Stimulated activated CD4-positive, alpha-beta T cell treated with anti-CD3 and anti-CD28 coated beads, Interleukin-4, amount 100 ng/mL, for 4 hours (primary cell): ENCODE data around the gene DAB2IP.
"Not testable (repeated sequence)": the region's sequence is repeated elsewhere in the genome, so short reads cannot be mapped to it uniquely, and the experiment has no call there.

Source experiments
- DNase-seq, 2 experiments: peaks; one replicate each; pipeline ENCODE4 v3.0.0-alpha.2; 2020

Gene DAB2IP

DNA sequence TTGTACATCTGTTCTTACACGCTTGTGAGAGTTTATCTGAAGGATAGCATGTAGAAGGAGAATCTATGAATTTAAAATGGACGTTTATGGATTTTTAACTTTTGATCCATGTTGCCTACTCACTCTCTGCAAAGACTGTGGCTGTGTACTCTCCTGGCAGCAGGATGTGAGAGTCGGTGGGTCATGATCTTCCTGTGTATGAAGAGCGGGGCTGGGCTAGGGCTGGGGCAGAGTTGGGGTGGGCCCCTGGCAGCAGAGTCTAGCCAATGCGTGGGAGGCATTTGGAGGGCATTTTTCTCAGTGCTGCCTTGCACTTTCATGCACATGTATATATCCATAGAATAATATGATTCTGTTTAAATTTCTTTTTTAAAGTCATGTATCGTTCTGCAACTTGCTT is 24.0 kb upstream of the DAB2IP start:
- DNase-seq, result no peak

DNA sequence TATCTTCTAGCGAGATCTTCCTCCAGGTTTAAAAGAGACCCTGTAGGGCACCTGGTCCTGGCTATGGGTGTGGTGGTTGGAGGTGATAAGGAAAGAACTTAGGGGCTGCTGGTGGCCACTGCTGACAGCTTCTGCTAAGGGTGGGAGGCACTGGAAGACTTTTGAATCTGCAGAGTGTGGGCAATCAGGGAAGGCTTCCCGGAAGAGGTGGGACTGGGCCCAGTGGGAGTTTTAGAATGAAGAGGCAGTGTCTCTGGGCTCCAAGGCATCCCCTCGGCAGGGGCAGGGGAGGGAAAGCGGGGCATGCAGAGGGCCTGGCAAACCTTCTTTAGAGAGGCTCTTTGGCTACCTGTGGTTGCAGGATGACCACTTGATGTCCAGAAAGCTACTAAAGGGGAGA is 23.0 kb upstream of the DAB2IP start:
- no peak for DNase-seq

DNA sequence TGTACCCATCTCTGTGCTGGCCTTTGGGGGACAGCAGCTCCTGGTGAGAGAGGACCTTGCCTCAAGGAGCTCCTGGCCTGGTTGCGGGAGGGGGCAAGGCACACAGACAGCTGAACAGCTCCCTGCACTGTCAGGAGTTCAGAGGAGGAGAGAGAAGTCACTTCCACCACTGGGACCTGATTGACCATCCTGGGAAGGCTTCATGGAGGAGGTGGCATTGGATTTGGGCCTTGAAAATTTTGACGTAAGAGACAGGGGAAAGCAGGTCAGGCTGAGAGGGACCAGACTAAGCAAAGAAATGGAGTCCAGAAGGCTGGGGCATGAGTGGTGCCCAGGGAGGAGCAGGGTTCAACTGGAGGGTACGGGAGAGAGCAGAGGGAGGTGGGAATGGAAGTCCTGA is 20.3 kb upstream of the DAB2IP start:
- no peak for DNase-seq

DNA sequence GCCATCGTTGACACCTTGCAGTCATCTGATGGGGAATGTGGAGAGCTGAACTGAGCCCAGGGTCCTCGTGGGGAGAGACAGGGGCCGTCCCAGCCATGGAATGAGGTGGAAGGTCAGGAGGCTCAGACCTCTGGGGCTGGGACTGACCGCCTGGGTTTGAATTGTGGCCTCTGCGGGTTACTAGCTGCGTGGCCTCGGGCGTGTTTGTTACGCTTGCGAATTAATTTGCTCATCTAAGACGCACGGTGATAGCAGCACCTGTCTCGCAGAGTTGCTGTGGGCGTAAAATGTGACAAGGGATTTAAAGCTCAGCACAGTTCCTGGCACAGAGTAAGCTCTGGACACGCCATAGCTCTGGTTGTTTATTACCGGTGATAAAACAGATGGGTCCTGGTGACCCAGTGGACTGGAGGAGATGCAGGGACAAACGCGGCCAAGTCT is 19.4 kb upstream of the DAB2IP start:
- no peak for DNase-seq

DNA sequence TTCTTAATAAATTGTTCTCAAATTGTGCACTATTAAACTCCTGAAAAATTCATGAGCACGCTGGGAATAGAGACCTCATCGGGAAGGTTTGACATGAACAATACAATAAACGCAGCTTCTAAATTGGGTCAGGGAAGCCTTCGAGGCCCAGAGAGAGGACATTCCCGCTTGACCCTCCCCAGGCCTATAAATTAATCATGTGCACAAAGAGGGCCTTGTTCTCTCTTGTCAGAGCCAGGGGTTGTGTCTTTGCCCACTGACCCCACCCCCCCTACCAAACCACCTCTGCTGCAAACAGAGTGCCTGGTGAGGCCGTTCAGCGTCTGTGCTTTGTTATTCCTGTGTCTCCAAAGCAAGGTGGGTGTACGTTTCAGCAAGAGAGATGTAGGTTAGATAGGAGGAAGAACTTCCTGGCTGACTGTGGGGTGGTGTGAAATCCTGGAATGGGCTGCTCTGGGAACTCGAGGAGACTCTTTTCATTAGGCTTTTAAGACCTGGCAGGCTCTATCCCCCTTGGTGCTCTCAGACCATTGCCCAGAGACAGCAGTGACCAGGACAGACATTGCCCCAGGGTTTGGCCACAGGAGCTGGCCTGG is 18.2 kb upstream of the DAB2IP start:
- DNase-seq, result no peak

DNA sequence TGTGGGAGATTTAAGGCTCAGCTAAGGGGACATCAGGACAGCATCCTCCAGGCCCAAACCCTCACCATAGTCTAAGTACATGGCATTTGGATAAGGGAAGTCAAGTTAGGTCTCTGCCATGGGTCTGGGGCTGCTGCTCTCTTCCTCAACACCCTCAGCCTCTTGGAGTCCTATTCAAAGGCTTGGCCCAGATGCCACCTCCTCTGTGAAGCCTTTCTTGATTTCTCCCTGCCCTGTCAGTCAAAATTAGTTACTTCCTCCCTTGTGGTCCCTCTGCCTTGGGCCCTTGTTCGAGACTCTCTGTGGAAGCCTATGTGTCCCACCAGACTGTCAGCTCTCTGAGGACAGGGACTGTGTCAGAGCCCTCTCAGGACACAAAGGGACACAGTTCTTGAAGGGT is 17.7 kb upstream of the DAB2IP start:
- DNase-seq, result no peak

DNA sequence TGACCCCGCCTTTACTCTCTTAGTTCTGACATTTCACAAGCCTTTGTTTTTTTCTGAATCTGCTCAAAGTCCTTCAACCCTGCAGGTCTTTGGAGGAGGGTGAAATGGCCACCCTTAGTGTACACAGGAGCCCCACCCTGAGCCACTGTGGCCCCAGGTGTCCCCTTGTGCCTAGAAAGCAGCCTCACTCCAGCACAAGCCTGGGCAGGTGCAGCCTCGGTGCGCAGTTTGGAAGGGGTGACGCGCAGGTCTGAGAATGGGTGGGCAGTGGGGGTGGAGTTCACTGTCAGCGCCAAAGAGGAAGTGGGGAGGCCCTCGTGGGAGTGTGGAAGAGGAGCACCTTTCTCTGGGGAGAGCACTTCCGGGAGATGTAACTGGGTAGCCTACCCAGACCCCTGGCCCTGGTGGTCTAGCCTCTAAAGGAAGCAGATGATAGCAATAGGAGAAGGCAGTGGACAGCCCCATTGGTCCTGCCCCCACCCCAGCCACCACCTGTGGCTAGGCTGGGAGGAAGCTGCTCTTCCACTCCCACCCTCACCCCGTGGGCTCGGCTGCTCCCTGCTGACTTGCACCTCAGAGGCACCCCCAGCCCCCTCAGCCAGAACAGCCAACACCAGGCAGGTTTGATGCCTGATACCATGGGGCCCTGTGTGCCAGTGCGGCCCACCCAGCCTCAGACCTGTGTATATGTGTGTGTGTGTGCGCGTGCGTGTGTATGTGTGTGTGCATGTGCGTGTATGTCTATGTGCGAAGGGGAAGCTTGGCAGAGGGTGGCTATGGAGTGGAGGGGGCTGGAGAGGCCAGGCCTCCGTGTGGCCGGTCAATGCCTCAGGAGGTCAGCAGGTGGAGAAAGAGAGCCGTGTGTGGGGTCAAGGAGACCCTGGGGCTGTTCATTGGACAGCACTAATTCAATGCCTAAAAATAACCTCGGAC is 16.8 kb upstream of the DAB2IP start:
- no peak for DNase-seq

DNA sequence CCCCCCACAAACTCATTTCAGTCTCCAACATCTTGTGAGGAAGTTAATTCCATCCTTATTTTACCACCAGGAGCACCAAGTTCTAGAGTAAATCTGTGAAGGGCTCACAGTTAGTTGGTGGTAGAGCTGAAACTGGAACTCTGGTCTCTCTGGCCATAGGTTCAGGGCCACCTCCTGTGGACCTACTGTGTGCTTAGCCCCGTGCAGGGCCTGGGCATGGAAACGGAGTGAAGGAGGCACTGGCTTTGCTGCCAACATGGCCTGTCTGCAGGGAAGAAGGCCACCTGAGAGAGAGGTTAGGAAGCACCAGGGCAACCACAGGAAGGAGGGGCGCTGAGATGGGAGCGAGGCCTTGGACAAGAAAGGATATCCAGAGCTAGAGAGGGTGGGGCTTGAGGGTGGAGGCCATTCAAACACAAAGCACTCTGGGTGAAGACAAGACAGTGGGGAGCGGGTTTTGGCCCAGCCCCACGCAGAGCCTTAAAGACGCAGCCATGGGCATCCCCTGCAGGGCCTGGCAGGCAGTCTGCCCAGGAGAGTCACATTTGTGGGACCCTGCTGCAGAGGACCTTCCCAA is 16.0 kb upstream of the DAB2IP start:
- no peak for DNase-seq

DNA sequence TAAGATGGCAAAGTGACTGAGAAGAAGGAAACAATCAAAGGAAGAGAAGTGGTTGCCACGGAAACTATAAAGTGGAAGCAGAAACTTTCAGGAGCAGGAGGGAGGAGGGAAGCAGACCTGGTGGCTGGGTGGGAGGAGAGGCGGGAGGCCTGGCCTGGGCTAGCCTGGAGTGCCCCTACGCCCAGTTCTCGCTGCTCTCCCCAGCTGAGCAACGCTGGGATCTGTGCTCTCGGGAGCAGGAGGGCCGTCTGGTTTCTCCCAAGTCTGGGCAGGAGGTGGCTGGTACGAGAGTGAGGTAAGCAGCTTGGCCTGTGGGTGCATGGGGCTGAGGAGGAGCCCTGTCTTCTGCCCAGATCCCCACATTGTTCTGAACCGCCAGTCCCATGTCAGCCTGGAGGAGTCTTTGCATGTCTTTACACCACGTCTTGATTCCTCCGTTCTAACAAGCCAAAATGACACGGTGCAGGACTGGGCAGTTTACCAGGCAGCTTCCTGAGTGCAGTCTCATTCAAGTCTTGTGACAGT is 15.0 kb upstream of the DAB2IP start:
- DNase-seq, result no peak

DNA sequence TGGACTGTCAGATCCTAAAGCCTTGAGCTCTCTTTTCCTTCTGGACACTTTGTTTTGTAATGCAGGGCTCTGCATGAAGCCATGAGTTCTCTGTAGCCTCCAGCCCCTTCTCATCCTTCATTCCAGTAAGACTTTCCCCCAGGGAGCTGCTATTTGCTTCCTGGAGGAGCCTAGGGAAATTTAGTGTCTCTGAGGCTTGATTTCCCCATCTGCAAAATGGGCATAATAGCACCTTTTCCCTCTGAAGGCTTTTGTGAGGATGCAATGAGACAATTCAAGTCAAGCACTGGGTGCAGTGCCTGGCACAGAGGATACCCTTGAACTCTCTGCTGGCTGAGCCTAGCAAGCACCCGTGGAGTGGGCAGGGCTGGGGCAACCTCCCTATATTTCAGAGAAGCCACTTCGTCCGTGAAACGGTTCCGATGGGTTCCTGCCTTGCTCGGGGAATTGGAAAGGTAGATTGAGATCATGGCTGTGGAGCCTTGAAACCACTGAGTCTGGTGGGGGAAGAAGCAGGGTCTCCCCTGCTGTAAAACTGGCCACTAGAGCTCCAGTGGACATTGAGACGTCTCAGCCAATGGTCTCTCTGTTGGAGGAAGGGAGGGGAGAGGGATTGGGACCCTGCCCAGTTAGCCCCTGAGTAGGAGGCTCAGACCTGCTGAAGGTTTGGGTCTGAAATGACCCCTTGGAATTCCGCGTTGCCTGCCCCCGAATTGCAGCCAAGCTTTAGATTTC is 14.3 kb upstream of the DAB2IP start:
- DNase-seq, result no peak

DNA sequence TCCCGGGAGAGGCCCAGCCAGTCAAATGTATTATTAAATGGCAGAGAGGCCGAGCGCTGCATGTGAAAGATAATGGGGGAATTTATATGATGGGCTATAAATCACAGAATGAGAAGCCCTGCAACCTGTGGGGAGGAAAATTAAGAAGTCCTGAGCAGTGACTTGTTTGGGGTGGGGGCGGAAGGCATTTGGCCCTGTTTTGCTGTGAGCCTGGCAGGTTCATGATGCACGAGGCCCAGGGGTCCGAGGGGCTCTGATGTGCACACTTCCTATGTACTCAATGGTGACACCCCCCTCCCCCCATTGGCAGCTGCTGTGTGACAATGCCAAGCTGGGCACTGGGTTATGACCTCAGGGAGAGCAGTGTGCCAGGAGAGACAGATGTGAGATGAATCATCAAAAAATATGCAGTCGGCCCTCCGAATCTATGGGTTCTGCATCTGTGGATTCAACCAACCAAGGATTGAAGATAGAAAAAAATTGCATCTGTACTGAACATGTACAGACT is 13.7 kb upstream of the DAB2IP start:
- no peak for DNase-seq

DNA sequence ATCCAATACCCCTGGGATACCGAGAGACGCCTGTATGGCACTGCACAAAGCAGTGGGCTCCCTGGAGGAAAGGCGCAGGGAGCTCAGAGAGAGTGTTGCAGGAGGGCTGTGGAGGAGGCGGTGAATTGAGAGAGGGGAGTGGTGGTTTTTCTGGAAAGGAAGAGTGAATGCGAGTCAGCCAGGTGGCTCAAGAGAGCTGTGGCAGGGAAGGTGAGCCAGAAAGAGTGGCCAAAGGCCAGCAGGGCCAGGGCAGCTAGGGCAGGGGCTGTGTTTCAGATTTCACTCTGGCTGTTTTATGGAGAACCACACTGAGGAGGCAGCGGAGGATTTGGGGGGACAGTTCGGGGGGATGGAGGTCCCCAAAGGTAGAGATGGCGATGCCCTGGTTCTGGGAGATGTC is 13.0 kb upstream of the DAB2IP start:
- DNase-seq, result no peak

DNA sequence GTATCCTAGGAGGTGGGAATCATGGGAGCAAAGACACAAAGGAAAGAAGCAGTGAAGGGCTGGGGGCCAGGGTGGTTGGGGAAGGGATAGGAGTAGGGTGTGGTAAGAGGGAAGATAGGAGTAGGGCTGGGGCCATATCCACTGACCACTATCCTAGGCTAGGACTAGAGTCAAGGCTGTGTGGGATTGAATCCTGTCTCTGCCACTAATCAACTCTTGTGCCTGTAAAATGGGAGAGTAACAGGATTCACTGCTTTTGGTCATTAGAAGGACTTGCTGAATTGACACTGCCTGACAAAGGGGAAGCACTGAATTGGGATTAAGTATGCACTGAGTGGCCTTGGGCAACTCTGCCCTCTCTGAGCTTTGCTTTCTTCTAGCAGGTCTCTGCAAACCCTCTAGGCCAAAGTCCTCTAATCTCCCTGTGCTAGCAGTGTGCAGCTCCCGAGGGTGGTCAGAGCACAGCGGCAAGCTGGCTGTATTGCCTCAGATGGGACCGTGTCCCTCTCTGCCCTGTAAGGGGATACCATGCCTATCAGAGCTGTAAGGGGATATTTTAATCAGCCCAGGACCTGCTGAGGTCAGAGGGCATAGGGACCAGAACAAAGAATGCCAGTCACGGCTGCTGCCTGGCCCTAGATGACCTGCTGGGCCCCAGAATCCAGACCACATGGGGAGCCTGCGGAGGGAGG is 12.4 kb upstream of the DAB2IP start:
- no peak for DNase-seq

DNA sequence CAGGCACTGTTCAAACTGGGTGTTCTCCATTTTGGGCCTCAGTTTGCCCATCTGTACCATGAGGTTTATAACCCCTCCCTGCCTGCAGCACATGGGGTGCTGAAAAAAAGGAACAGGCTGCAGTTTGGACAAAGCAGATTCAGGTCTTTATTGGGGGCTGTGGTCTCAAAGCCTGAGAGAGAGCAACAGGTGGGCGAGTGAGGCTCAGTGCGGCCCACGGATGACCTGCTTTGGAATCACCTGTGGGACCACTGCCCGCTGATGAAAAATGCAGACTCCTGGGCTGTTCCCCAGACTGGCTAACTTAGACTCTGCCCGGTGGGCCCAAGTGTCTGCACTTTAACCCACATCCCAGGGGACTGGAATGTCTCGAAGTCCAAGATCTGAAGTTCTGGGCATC is 11.8 kb upstream of the DAB2IP start:
- no peak for DNase-seq

DNA sequence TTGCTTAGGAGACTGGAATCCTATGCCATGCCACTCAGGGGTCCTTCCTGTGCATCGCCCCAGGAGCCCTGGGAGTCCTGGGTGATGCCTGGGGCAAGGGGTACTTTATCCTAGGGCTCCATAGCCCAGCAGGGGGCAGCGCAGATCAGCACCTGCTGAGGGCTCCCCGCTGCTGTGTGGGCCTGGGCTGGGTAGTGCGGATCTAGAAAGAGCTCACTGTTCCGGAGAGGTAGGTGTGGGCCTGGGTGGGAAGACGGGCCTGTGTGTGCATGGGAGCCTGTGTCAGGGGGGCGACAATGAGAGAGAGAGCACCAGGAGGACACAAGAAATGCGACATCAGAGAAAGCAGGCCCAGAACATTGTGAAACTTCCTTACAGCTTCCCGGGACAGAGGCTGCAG is 11.4 kb upstream of the DAB2IP start:
- peak in 1 of 2 experiments; percentile 35 for DNase-seq

DNA sequence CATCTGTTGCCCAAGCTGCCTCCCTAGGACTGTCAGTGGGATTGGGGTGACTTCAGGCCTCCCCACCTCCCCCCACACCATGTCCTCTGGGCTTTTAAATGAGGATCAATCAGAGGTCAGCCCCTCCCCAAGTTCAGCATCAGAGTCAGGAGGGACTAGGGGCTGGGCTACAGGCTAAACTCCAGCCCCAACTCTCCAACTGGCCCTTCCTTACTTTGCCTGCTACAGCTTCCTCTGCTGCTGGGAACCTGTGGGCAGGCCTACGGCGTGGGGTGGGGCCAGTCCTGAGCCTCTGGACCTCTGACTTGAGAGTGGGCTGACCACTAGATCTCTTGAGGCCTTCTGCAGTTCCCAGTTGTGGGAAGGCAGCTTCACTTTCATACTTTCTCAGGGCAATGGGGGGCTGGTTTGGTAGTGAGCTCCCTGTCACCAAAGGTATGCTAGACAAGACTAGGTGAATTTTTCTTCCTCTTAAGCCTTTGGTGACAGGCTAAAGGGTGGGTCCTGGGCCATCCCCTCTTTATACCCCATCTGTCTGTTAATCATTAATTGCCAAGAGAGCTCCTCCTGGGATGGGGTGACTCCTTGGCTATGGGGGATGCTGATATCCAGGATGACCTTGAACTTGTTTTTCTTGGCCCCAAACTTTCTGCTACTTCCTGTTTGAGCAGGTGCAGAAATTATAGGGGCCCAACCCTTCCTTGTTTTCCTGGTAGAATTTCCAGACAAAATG is 10.8 kb upstream of the DAB2IP start:
- no peak for DNase-seq

DNA sequence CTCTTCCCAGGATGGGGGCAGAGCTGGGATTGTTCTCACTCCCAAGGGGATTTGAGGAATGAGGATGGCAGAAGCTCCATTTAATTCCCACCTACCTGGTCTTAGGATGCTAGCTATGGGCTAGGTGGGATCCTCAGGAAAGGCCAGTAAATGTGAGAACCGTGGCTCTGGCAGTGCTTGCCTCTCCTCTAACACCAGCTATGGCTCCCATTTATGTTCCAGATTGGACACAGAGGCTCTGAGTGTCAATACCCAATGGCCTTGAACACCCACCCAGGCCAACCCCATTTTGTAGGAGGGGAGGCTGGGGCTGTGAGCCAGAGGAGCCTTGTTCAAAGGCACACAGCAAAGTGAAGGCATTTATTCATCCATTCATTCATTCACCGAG is 10.2 kb upstream of the DAB2IP start:
- DNase-seq, result no peak

DNA sequence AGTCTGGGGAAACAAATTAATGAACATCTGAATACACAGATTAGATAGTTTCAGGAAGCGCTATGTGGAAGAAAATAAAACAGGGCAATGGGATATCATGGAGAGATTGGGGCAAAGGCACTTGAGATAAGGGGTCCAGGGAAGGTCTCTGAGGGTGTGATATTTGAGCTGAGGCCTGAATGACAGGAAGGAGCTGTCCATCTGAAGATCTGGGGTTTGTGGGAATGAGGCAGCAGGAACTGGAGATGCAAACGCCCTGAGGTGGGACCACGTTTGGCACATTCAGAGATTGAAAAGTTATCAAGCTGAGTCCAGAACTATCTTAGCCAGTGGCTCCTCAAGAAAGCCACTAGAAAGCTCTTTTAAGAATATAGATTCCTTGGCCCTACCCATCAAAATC is 8.7 kb upstream of the DAB2IP start:
- no peak for DNase-seq

DNA sequence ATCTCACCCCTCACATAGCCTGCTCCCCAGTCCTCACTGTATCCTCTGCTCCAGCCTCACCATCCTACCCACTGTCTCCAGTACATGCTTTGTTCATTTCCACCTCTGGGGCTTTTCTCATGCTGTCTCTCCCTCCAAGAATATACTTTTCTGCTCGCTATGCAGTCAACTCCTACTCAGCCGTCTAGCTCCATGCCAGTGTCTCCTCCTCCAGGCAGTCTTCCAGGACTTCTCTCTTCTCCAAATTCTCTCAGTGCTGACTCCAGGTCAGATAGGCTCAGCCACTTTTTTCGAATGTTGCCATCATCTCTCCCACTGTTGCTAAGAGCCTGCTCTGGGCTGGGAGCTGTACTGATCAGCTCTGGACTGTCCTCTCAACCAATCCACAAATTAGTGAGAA is 8.0 kb upstream of the DAB2IP start:
- DNase-seq, result no peak

DNA sequence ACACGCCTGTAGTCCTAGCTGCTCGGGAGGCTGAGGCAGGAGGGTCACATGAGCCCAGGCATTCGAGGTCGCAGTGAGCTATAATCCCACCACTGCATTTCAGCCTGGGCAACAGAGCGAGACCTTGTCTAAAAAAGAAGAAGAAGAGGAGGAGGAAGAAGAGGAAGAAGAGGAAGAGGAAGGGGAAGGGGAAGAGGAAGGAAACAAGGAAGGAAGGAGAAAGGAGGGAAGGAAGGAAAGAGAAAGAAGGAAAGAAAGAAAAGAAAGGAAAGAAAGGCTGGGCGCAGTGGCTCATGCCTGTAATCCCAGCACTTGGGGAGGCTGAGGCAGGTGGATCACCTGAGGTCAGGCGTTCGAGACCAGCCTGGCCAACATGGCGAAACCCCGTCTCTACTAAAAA is 7.4 kb upstream of the DAB2IP start:
- not testable (repeated sequence) for DNase-seq

DNA sequence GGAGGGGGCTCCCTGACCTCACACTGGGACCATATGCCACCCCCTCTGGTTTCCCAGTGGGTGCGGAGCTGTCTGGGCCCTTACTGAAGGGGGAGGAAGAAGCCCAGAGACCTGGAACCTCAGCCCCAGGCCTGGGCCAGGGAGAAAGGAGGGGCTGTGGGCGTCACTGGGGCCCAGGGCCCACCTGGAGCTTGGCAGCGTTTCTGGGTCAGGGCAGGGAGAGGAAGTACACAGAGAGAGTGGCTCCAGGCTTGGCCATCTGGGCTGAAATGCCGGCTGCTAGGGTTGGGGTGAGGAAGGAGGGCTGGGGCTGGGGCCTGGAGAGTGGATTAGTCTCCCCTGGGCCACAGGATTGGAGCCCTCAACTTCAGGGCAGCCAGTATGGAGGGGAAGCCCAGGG is 6.4 kb upstream of the DAB2IP start:
- no peak for DNase-seq
